IMR-90 (cell line): Measurements from ENCODE around the gene BCL2L13. TPM values are rescaled to one million over a fixed set of nuclear protein-coding genes. Genes with fewer than 3 reads are reported as not detected.

Source experiments
- ATAC-seq: fragments of 200-7000 bp; cut with Tn5 transposase; 2 replicates; pipeline ENCODE4 v1.9.1; 2020; ENCODE audit warnings: low read depth, mild to moderate bottlenecking, moderate library complexity
- BruUV-seq: library from RNA; stranded (reverse); fragments of 400-500 nt; replicated peaks from 2 replicates; lab custom pipeline; 2021; lab: Mats Ljungman, UMichigan
- CTCF ChIA-PET: fragments of 300-600 bp; formaldehyde crosslinking; extraction: SDS; loops from one replicate; lab custom pipeline; 2021; ENCODE audit warnings: antibody characterized with exemption; lab: Yijun Ruan, JAX
- POLR2A ChIA-PET: fragments of 300-600 bp; sonication (Branson Sonifier 250); formaldehyde crosslinking; loops from one replicate; lab custom pipeline; 2022; ENCODE audit warnings: antibody characterized with exemption; ENCODE audit not compliant: unreplicated experiment; lab: Charles Lee
- DNase-seq: peaks from one replicate; pipeline ENCODE4 v3.0.0; 2013
- H2AFZ ChIP-seq: replicated peaks from 2 replicates; pipeline ENCODE3; 2013; ENCODE audit warnings: low read length, mild to moderate bottlenecking; ENCODE audit not compliant: poor library complexity
- H2AK5ac ChIP-seq: 2 replicates; pipeline ENCODE4 v1.6.1; 2013; ENCODE audit warnings: low read depth, low read length, inconsistent platforms
- H2AK9ac ChIP-seq: replicated peaks from 2 replicates; pipeline ENCODE3; 2013; ENCODE audit warnings: mild to moderate bottlenecking, low read depth, low read length, moderate library complexity; ENCODE audit not compliant: poor library complexity
- H2BK120ac ChIP-seq: 2 replicates; pipeline ENCODE4 v1.6.1; 2013; ENCODE audit warnings: low read depth, low read length, inconsistent platforms
- H2BK15ac ChIP-seq: 3 replicates; pipeline ENCODE4 v1.6.1; 2013; ENCODE audit warnings: low read depth, low read length, inconsistent platforms
- H2BK20ac ChIP-seq: 2 replicates; pipeline ENCODE4 v1.6.1; 2013; ENCODE audit warnings: low read depth, mild to moderate bottlenecking, inconsistent platforms, low read length, moderate library complexity
- H2BK5ac ChIP-seq: 2 replicates; pipeline ENCODE4 v1.6.1; 2013; ENCODE audit warnings: mild to moderate bottlenecking, low read depth, low read length, inconsistent platforms; ENCODE audit not compliant: poor library complexity, severe bottlenecking
- H3K14ac ChIP-seq: replicated peaks from 2 replicates; pipeline ENCODE4 v1.6.1; 2013; ENCODE audit warnings: low read depth, low read length, inconsistent platforms
- H3K18ac ChIP-seq: 2 replicates; pipeline ENCODE4 v1.6.1; 2013; ENCODE audit warnings: low read depth, low read length, control low read depth
- H3K23ac ChIP-seq: 2 replicates; pipeline ENCODE4 v1.6.1; 2013; ENCODE audit warnings: low read depth, low read length, inconsistent platforms
- H3K27ac ChIP-seq: 2 replicates; pipeline ENCODE4 v1.5.1; 2013; ENCODE audit warnings: mild to moderate bottlenecking, control low read depth, low read length; ENCODE audit not compliant: insufficient read depth
- H3K27me3 ChIP-seq: 2 replicates; pipeline ENCODE4 v1.6.1; 2013; ENCODE audit warnings: low read length; ENCODE audit not compliant: control insufficient read depth, insufficient read depth
- H3K36me3 ChIP-seq: 2 replicates; pipeline ENCODE4 v1.6.1; 2013; ENCODE audit warnings: low read length, mixed read lengths; ENCODE audit not compliant: control insufficient read depth, insufficient read depth
- H3K4ac ChIP-seq: 2 replicates; pipeline ENCODE4 v1.6.1; 2013; ENCODE audit warnings: low read depth, low read length, inconsistent platforms
- H3K4me1 ChIP-seq: 2 replicates; pipeline ENCODE4 v1.6.1; 2013; ENCODE audit warnings: low read length, mixed read lengths; ENCODE audit not compliant: control insufficient read depth, insufficient read depth
- H3K4me2 ChIP-seq: 2 replicates; pipeline ENCODE4 v1.6.1; 2013; ENCODE audit warnings: low read depth, mild to moderate bottlenecking, control low read depth, low read length, moderate library complexity
- H3K4me3 ChIP-seq: 2 replicates; pipeline ENCODE4 v1.5.1; 2013; ENCODE audit warnings: low read depth, mild to moderate bottlenecking, control low read depth, low read length, moderate library complexity; ENCODE audit not compliant: insufficient read depth
- H3K56ac ChIP-seq: 2 replicates; pipeline ENCODE4 v1.6.1; 2013; ENCODE audit warnings: low read length, inconsistent platforms; ENCODE audit not compliant: insufficient read depth; ENCODE audit errors: extremely low read depth
- H3K79me1 ChIP-seq, 2 experiments: 2 replicates each; pipeline ENCODE4 v1.6.1; 2013; ENCODE audit warnings: low read length in 2 of 2, inconsistent platforms in 1 of 2, low read depth in 1 of 2
- H3K9ac ChIP-seq: 2 replicates; pipeline ENCODE4 v1.6.1; 2013; ENCODE audit warnings: low read depth, low read length, control low read depth
- H3K9me1 ChIP-seq: 2 replicates; pipeline ENCODE4 v1.6.1; 2013; ENCODE audit warnings: low read length, inconsistent platforms; ENCODE audit not compliant: insufficient read depth
- H3K9me3 ChIP-seq: 2 replicates; pipeline ENCODE4 v1.6.1; 2013; ENCODE audit warnings: low read length; ENCODE audit not compliant: control insufficient read depth, insufficient read depth
- H4K20me1 ChIP-seq: 2 replicates; pipeline ENCODE4 v1.6.1; 2013; ENCODE audit warnings: low read length, inconsistent platforms; ENCODE audit not compliant: insufficient read depth
- H4K5ac ChIP-seq: 2 replicates; pipeline ENCODE4 v1.6.1; 2013; ENCODE audit warnings: mild to moderate bottlenecking, low read depth, low read length, control low read depth
- H4K8ac ChIP-seq, 2 experiments: 2 replicates each; pipeline ENCODE4 v1.6.1; 2013; ENCODE audit warnings: low read depth in 2 of 2, low read length in 2 of 2, control low read depth in 1 of 2, inconsistent platforms in 1 of 2
- H4K91ac ChIP-seq: 2 replicates; pipeline ENCODE4 v1.6.1; 2013; ENCODE audit warnings: low read depth, low read length, inconsistent platforms; ENCODE audit not compliant: insufficient read depth
- CHD1 ChIP-seq: IDR thresholded peaks from 2 replicates; pipeline ENCODE4 v1.6.1; 2012; ENCODE audit warnings: low read depth, low read length, improper control_type of control experiment
- MAZ ChIP-seq: IDR thresholded peaks from 2 replicates; pipeline ENCODE4 v1.6.1; 2012; ENCODE audit warnings: low read depth, mild to moderate bottlenecking, low read length, improper control_type of control experiment, moderate library complexity, borderline replicate concordance
- MXI1 ChIP-seq: IDR thresholded peaks from 2 replicates; pipeline ENCODE4 v1.6.1; 2012; ENCODE audit warnings: low read depth, mild to moderate bottlenecking, low read length, moderate library complexity, borderline replicate concordance
- POLR2A ChIP-seq: IDR thresholded peaks from 2 replicates; pipeline ENCODE4 v1.6.1; 2012; ENCODE audit warnings: mild to moderate bottlenecking, low read depth, low read length
- RCOR1 ChIP-seq: IDR thresholded peaks from 2 replicates; pipeline ENCODE4 v1.6.1; 2012; ENCODE audit warnings: mild to moderate bottlenecking, low read length, improper control_type of control experiment; ENCODE audit not compliant: insufficient replicate concordance
- SMC3 ChIP-seq: fragments of 150-350 bp; IDR thresholded peaks from 2 replicates; pipeline ENCODE4 v1.6.1; 2016; ENCODE audit warnings: low read depth, mild to moderate bottlenecking, antibody characterized with exemption, low read length, moderate library complexity
- WGBS, 2 experiments: methylation state at CpG; one replicate each; pipeline versions ENCODE4 v1.1.5 to v1.1.7; 2013; ENCODE audit warnings: missing lambda C conversion rate in 2 of 2; ENCODE audit not compliant: insufficient read length in 1 of 2; ENCODE audit errors: extremely low coverage in 2 of 2; 5-methylcytosine and 5-hydroxymethylcytosine counted together
- dilution Hi-C: fragments of 300-500 bp; cut with HindIII; formaldehyde crosslinking; loops from one replicate; pipeline ENCODE4 v1.14.3; 2018; ENCODE audit warnings: low sequenced_read_pairs; ENCODE audit not compliant: unreplicated experiment
- in situ Hi-C: fragments of 300-500 bp; cut with MboI; formaldehyde crosslinking; loops from 3 replicates; pipeline ENCODE4 v1.14.3; 2019; ENCODE audit warnings: low sequenced_read_pairs, inconsistent platforms, mixed read lengths
- intact Hi-C: fragments of 100-400 bp; cut with micrococcal nuclease; formaldehyde crosslinking; loops from 2 replicates; pipeline ENCODE4 v1.10.0; 2022
- polyA plus RNA-seq, 3 experiments: library from polyadenylated mRNA; depleted of rRNA; stranded (reverse); fragments of >200 nt; gene quantifications; 2 replicates each; pipeline ENCODE4 v1.2.3, GENCODE V29; 2012; ENCODE audit warnings: low replicate concordance in 1 of 3
- total RNA-seq: library from RNA; depleted of rRNA; stranded (reverse); fragments of >200 nt; gene quantifications from 2 replicates; pipeline ENCODE4 v1.2.3, GENCODE V29; 2012
- TF ChIP-seq, protein P1 (sequence below): fragments of 150-350 bp; IDR thresholded peaks from 2 replicates; pipeline ENCODE4 v1.6.1; 2017; ENCODE audit warnings: mild to moderate bottlenecking, antibody characterized with exemption, low read length, low read depth

The BCL2L13 gene
- total and polyA plus RNA-seq, 2 of the 4 experiments (the other 2 are of a cell fraction), result 42.6 to 86.7 TPM

DNA sequence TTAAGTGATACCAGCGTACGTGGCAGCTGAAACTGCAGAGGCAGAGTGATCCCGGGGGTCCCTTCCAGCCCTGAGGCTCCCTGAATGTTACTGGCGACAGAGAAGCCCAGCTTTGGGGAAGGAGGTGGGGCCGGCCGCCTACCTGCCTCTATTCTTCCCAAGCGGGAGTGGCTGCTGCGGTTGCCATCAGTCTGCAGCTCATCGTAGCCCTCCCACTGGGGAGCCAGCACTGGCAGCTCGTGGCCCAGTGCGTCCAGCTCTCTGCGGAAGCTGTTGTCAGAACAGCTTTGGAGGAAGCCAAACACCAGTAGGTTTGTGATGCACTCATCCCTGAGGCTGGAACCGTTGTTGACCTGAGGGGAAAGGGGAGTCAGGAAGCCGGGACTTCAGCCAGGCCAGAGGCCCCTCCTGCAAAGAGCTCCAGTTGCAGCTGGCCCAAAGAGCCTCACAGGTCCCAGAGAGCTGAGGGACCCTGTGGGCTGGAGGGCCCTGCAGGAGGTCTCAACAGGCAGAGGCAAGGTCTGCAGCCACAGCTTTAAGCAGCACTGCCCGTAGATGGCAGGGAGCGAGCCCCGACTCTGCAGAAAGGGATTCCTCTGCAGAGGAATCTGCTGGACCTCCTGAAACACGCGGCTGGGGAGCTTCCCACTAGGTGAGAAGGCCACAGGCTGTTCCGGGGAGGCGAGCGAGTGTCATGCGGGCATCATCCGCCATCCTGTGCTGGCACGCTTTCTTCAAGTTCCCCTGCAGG is 105.3 kb downstream of the BCL2L13 start:
- H3K4me2 ChIP-seq, result no peak overlapping the region
- H3K4me1 ChIP-seq, result peaks cover 5% of the 10 kb centered on the region; the same call in 1 of the 2 replicates
- TF ChIP-seq CHD1 (no peak), MXI1 (no peak), MAZ (no peak), SMC3 (no peak), POLR2A (no peak), RCOR1 (no peak)
- TF ChIP-seq, protein P1, sequence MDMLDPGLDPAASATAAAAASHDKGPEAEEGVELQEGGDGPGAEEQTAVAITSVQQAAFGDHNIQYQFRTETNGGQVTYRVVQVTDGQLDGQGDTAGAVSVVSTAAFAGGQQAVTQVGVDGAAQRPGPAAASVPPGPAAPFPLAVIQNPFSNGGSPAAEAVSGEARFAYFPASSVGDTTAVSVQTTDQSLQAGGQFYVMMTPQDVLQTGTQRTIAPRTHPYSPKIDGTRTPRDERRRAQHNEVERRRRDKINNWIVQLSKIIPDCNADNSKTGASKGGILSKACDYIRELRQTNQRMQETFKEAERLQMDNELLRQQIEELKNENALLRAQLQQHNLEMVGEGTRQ, result no peak
- intact Hi-C loops (loop anchor here (5.0 kb wide), 2 partner anchors 187 to 333 kb away; partner anchors contain the start of gene PEX26), dilution Hi-C loops (no loop called here), in situ Hi-C loops (no loop called here)
- no peak overlapping the region for H3K4me3 ChIP-seq
- H3K56ac ChIP-seq, result no peak overlapping the region
- H3K4ac ChIP-seq, result no peak overlapping the region
- H3K18ac ChIP-seq, result no peak overlapping the region
- no peak overlapping the region for H2BK20ac ChIP-seq
- H3K36me3 ChIP-seq, result peaks cover 2% of the 10 kb centered on the region; the same call in 1 of the 2 replicates
- ChIA-PET POLR2A (no interaction called here), CTCF (interaction anchor here (0.9 to 2.2 kb wide), 2 partner anchors 29 to 333 kb away, joined by 3 to 6 read pairs; no protein-coding TSS in a partner anchor)
- H2AFZ ChIP-seq, result no peak overlapping the region
- no peak overlapping the region for H2BK120ac ChIP-seq
- peaks cover 10 to 18% of the 10 kb centered on the region in 2 experiments; a peak in 3 of 4 replicates for H3K79me1 ChIP-seq
- H4K8ac ChIP-seq, result no peak overlapping the region
- no peaks in the 10 kb centered on the region for H3K27me3 ChIP-seq
- peaks cover 14% of the 10 kb centered on the region for H4K20me1 ChIP-seq
- no peak overlapping the region for H3K27ac ChIP-seq
- DNase-seq (no peak), ATAC-seq (peak; percentile 35)
- WGBS, 2 experiments, result 75% methylated on average over 22 of the region's 25 CpGs; no CpG with 5 or more reads in 1 of the 2 experiments
- no peak overlapping the region for H3K23ac ChIP-seq
- peak overlapping the region; percentile 87 for H2AK9ac ChIP-seq
- H3K9me1 ChIP-seq, result no peaks in the 10 kb centered on the region
- no peak overlapping the region for H2AK5ac ChIP-seq
- no TSS peak for BruUV-seq
- no peak overlapping the region for H2BK5ac ChIP-seq
- no peaks in the 10 kb centered on the region for H3K9me3 ChIP-seq
- H4K91ac ChIP-seq, result no peak overlapping the region
- H2BK15ac ChIP-seq, result no peak overlapping the region
- no peak overlapping the region for H3K14ac ChIP-seq
- no peak overlapping the region for H3K9ac ChIP-seq
- no peak overlapping the region for H4K5ac ChIP-seq
